ENCODE measurements around the gene CENPF. TPM values are rescaled to one million over a fixed set of nuclear protein-coding genes. Genes with fewer than 3 reads are reported as not detected.
"Not testable (repeated sequence)": the region's sequence is repeated elsewhere in the genome, so short reads cannot be mapped to it uniquely, and the experiment has no call there.

CENPF gene
- total RNA-seq, 1 experiment from 2014 or later, result 44.0 TPM

GRCh38 chr1:214569357-214570004 is 33.5 kb upstream of the CENPF start:
- Histone ChIP-seq H3K36me3 (ENCODE audit: insufficient read depth, low read length) (no peaks in the 10 kb centered on the region), H3K9me3 (ENCODE audit: low read length) (no peaks in the 10 kb centered on the region), H3K9me2 (replicated peaks; ENCODE audit: insufficient read depth, low read length) (no peaks in the 10 kb centered on the region; the same call in 1 of the 2 replicates), H3K4me1 (ENCODE audit: low read length) (no peaks in the 10 kb centered on the region; the same call in 1 of the 2 replicates), H3K27ac (ENCODE audit: low read length) (no peak overlapping the region), H2AFZ (ENCODE audit: low read length) (no peak overlapping the region), H3K79me2 (ENCODE audit: low read length) (no peaks in the 10 kb centered on the region), H3K27me3 (ENCODE audit: low read length) (no peaks in the 10 kb centered on the region), H3K4me3 (ENCODE audit: low read length) (no peak overlapping the region), H3K9ac (ENCODE audit: low read length) (no peak overlapping the region), H3K4me2 (ENCODE audit: low read depth, low read length, poor library complexity, severe bottlenecking) (no peak overlapping the region), H4K20me1 (ENCODE audit: insufficient read depth, low read depth, low read length) (no peaks in the 10 kb centered on the region)
- no peak for DNase-seq

GRCh38 chr1:214570442-214570841 is 32.6 kb upstream of the CENPF start:
- no peak overlapping the region for H3K9ac ChIP-seq (ENCODE audit: low read length)
- H3K4me2 ChIP-seq (ENCODE audit: low read depth, low read length, poor library complexity, severe bottlenecking), result no peak overlapping the region
- no peaks in the 10 kb centered on the region for H4K20me1 ChIP-seq (ENCODE audit: insufficient read depth, low read depth, low read length)
- no peak overlapping the region for H3K27ac ChIP-seq (ENCODE audit: low read length)
- no peaks in the 10 kb centered on the region for H3K9me3 ChIP-seq (ENCODE audit: low read length)
- no peaks in the 10 kb centered on the region for H3K36me3 ChIP-seq (ENCODE audit: insufficient read depth, low read length)
- no peak overlapping the region for H3K4me3 ChIP-seq (ENCODE audit: low read length)
- no peaks in the 10 kb centered on the region for H3K27me3 ChIP-seq (ENCODE audit: low read length)
- no peaks in the 10 kb centered on the region; the same call in 1 of the 2 replicates for H3K9me2 ChIP-seq (replicated peaks; ENCODE audit: insufficient read depth, low read length)
- H2AFZ ChIP-seq (ENCODE audit: low read length), result no peak overlapping the region
- no peaks in the 10 kb centered on the region; the same call in 1 of the 2 replicates for H3K4me1 ChIP-seq (ENCODE audit: low read length)
- no peaks in the 10 kb centered on the region for H3K79me2 ChIP-seq (ENCODE audit: low read length)
- DNase-seq, result no peak

- no peaks in the 10 kb centered on the region for H4K20me1 ChIP-seq (ENCODE audit: insufficient read depth, low read depth, low read length)
- no peaks in the 10 kb centered on the region; the same call in 1 of the 2 replicates for H3K9me3 ChIP-seq (ENCODE audit: low read length)
- no peaks in the 10 kb centered on the region for H3K27me3 ChIP-seq (ENCODE audit: low read length)
- H3K36me3 ChIP-seq (ENCODE audit: insufficient read depth, low read length), result no peaks in the 10 kb centered on the region
- no peaks in the 10 kb centered on the region; the same call in 1 of the 2 replicates for H3K4me1 ChIP-seq (ENCODE audit: low read length)
- H3K9me2 ChIP-seq (replicated peaks; ENCODE audit: insufficient read depth, low read length), result no peaks in the 10 kb centered on the region; the same call in 1 of the 2 replicates
- no peak overlapping the region for H3K9ac ChIP-seq (ENCODE audit: low read length)
- H2AFZ ChIP-seq (ENCODE audit: low read length), result no peak overlapping the region; the same call in 1 of the 2 replicates
- DNase-seq, result no peak
- no peak overlapping the region for H3K4me3 ChIP-seq (ENCODE audit: low read length)
- H3K79me2 ChIP-seq (ENCODE audit: low read length), result no peaks in the 10 kb centered on the region
- H3K4me2 ChIP-seq (ENCODE audit: low read depth, low read length, poor library complexity, severe bottlenecking), result no peak overlapping the region
- H3K27ac ChIP-seq (ENCODE audit: low read length), result no peak overlapping the region
These were observed 31.7 kb upstream of the CENPF start for GRCh38 chr1:214571281-214571680.

GRCh38 chr1:214573386-214574318 is 29.3 kb upstream of the CENPF start:
- no peaks in the 10 kb centered on the region for H3K79me2 ChIP-seq (ENCODE audit: low read length)
- H3K27me3 ChIP-seq (ENCODE audit: low read length), result no peaks in the 10 kb centered on the region
- peaks cover under 1% of the 10 kb centered on the region for H3K4me1 ChIP-seq (ENCODE audit: low read length)
- H3K9me2 ChIP-seq (replicated peaks; ENCODE audit: insufficient read depth, low read length), result no peaks in the 10 kb centered on the region; the same call in 1 of the 2 replicates
- H3K4me3 ChIP-seq (ENCODE audit: low read length), result no peak overlapping the region
- H3K4me2 ChIP-seq (ENCODE audit: low read depth, low read length, poor library complexity, severe bottlenecking), result no peak overlapping the region
- H2AFZ ChIP-seq (ENCODE audit: low read length), result no peak overlapping the region
- no peak overlapping the region for H3K9ac ChIP-seq (ENCODE audit: low read length)
- DNase-seq, result no peak
- H3K9me3 ChIP-seq (ENCODE audit: low read length), result no peaks in the 10 kb centered on the region; the same call in 1 of the 2 replicates
- H3K27ac ChIP-seq (ENCODE audit: low read length), result no peak overlapping the region
- no peaks in the 10 kb centered on the region for H4K20me1 ChIP-seq (ENCODE audit: insufficient read depth, low read depth, low read length)
- no peaks in the 10 kb centered on the region for H3K36me3 ChIP-seq (ENCODE audit: insufficient read depth, low read length)

- Histone ChIP-seq H3K27ac (ENCODE audit: low read length) (no peak overlapping the region), H3K4me3 (ENCODE audit: low read length) (no peak overlapping the region), H3K4me1 (ENCODE audit: low read length) (peaks cover 11% of the 10 kb centered on the region), H3K36me3 (ENCODE audit: insufficient read depth, low read length) (no peaks in the 10 kb centered on the region), H3K9me3 (ENCODE audit: low read length) (no peaks in the 10 kb centered on the region; the same call in 1 of the 2 replicates), H2AFZ (ENCODE audit: low read length) (no peak overlapping the region), H3K9me2 (replicated peaks; ENCODE audit: insufficient read depth, low read length) (no peaks in the 10 kb centered on the region; the same call in 1 of the 2 replicates), H3K27me3 (ENCODE audit: low read length) (no peaks in the 10 kb centered on the region), H3K9ac (ENCODE audit: low read length) (no peak overlapping the region), H3K79me2 (ENCODE audit: low read length) (no peaks in the 10 kb centered on the region), H3K4me2 (ENCODE audit: low read depth, low read length, poor library complexity, severe bottlenecking) (no peak overlapping the region), H4K20me1 (ENCODE audit: insufficient read depth, low read depth, low read length) (no peaks in the 10 kb centered on the region)
- DNase-seq, result no peak
These were observed 28.2 kb upstream of the CENPF start for GRCh38 chr1:214574598-214575411.

GRCh38 chr1:214576120-214576519 is 26.9 kb upstream of the CENPF start:
- H3K4me1 ChIP-seq (ENCODE audit: low read length), result peaks cover 14% of the 10 kb centered on the region
- not testable (repeated sequence) for H3K9me3 ChIP-seq (ENCODE audit: low read length); H3K4me2 ChIP-seq (ENCODE audit: low read depth, low read length, poor library complexity, severe bottlenecking); H3K79me2 ChIP-seq (ENCODE audit: low read length); H3K27ac ChIP-seq (ENCODE audit: low read length); H3K4me3 ChIP-seq (ENCODE audit: low read length); H3K36me3 ChIP-seq (ENCODE audit: insufficient read depth, low read length); H3K27me3 ChIP-seq (ENCODE audit: low read length); DNase-seq; H3K9me2 ChIP-seq (replicated peaks; ENCODE audit: insufficient read depth, low read length); H2AFZ ChIP-seq (ENCODE audit: low read length); H4K20me1 ChIP-seq (ENCODE audit: insufficient read depth, low read depth, low read length); H3K9ac ChIP-seq (ENCODE audit: low read length)

GRCh38 chr1:214579183-214579582 is 23.8 kb upstream of the CENPF start:
- H3K27me3 ChIP-seq (ENCODE audit: low read length), result no peaks in the 10 kb centered on the region

More at GRCh38 chr1:214579183-214579582, 23.8 kb upstream of the CENPF start:
- H3K9me2 ChIP-seq (replicated peaks; ENCODE audit: insufficient read depth, low read length), result no peaks in the 10 kb centered on the region
- H3K4me1 ChIP-seq (ENCODE audit: low read length), result peaks cover 43% of the 10 kb centered on the region
- H4K20me1 ChIP-seq (ENCODE audit: insufficient read depth, low read depth, low read length), result no peaks in the 10 kb centered on the region
- no peaks in the 10 kb centered on the region; the same call in 1 of the 2 replicates for H3K9me3 ChIP-seq (ENCODE audit: low read length)
- H3K27ac ChIP-seq (ENCODE audit: low read length), result no peak overlapping the region
- no peak overlapping the region for H2AFZ ChIP-seq (ENCODE audit: low read length)
- H3K9ac ChIP-seq (ENCODE audit: low read length), result no peak overlapping the region
- H3K4me3 ChIP-seq (ENCODE audit: low read length), result no peak overlapping the region
- H3K36me3 ChIP-seq (ENCODE audit: insufficient read depth, low read length), result no peaks in the 10 kb centered on the region
- peak; percentile 70 for DNase-seq
- H3K4me2 ChIP-seq (ENCODE audit: low read depth, low read length, poor library complexity, severe bottlenecking), result peak overlapping the region; percentile 39
- H3K79me2 ChIP-seq (ENCODE audit: low read length), result no peaks in the 10 kb centered on the region
